Measurements from ENCODE around the gene FAM174B.

- TF ChIP-seq EGR1 (IDR thresholded peaks at IDR 0.05; ENCODE audit: low read depth), result no peak
- TF ChIP-seq, protein P1, sequence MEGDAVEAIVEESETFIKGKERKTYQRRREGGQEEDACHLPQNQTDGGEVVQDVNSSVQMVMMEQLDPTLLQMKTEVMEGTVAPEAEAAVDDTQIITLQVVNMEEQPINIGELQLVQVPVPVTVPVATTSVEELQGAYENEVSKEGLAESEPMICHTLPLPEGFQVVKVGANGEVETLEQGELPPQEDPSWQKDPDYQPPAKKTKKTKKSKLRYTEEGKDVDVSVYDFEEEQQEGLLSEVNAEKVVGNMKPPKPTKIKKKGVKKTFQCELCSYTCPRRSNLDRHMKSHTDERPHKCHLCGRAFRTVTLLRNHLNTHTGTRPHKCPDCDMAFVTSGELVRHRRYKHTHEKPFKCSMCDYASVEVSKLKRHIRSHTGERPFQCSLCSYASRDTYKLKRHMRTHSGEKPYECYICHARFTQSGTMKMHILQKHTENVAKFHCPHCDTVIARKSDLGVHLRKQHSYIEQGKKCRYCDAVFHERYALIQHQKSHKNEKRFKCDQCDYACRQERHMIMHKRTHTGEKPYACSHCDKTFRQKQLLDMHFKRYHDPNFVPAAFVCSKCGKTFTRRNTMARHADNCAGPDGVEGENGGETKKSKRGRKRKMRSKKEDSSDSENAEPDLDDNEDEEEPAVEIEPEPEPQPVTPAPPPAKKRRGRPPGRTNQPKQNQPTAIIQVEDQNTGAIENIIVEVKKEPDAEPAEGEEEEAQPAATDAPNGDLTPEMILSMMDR (IDR thresholded peaks at IDR 0.05 in 2 of 3, conservative IDR thresholded peaks at IDR 0.05 in 1 of 3; ENCODE audit: borderline replicate concordance in 1 of 3, insufficient read depth in 1 of 3, low read depth in 2 of 3, low read length in 2 of 3), result no peak
- TF ChIP-seq EZH2 (IDR thresholded peaks at IDR 0.05), result no peak
These were observed 44.4 kb downstream of the FAM174B start for GRCh38 chr15:92611150-92611549.

Data from HCT116 (cell line).